Nephron (organoid): Measurements from ENCODE around the gene TRIM66.

ENCODE experiments used
- H3K27ac Mint-ChIP-seq, 3 experiments: 2 replicates each; pipeline ENCODE4 v1.8.0; 2020; ENCODE audit warnings: mixed read lengths in 3 of 3, mild to moderate bottlenecking in 2 of 3, moderate library complexity in 1 of 3
- H3K27me3 Mint-ChIP-seq: 2 replicates; pipeline ENCODE4 v1.8.0; 2021; ENCODE audit warnings: low read depth, mild to moderate bottlenecking, moderate library complexity, mixed read lengths
- H3K36me3 Mint-ChIP-seq: 2 replicates; pipeline ENCODE4 v1.8.0; 2020; ENCODE audit warnings: low read depth, mixed read lengths
- H3K4me1 Mint-ChIP-seq: 2 replicates; pipeline ENCODE4 v1.8.0; 2020; ENCODE audit warnings: mixed read lengths
- H3K4me3 Mint-ChIP-seq, 3 experiments: 2 replicates each; pipeline ENCODE4 v1.8.0; 2020; ENCODE audit warnings: mild to moderate bottlenecking in 3 of 3, mixed read lengths in 3 of 3, moderate library complexity in 2 of 3
- H3K9me3 Mint-ChIP-seq: 2 replicates; pipeline ENCODE4 v1.8.0; 2020; ENCODE audit warnings: mixed read lengths
- TF ChIP-seq, protein P1 (sequence below), 3 experiments: fragments of 200-600 bp; sonication (generic); IDR thresholded peaks; one replicate each; pipeline ENCODE4 v1.5.0; 2021; ENCODE audit warnings: antibody characterized with exemption in 3 of 3; ENCODE audit not compliant: unreplicated experiment in 3 of 3

The TRIM66 gene

GRCh38 chr11:8706673-8707432 lies 24.4 kb upstream of the TRIM66 start:
- Mint-ChIP-seq H3K4me1 (peaks cover 38% of the 10 kb centered on the region), H3K9me3 (no peaks in the 10 kb centered on the region), H3K27ac (peak overlapping the region in 2 of 3 experiments; percentile 57 to 98), H3K4me3 (no peak overlapping the region), H3K27me3 (no peaks in the 10 kb centered on the region), H3K36me3 (peaks cover 55% of the 10 kb centered on the region)
- TF ChIP-seq, protein P1, sequence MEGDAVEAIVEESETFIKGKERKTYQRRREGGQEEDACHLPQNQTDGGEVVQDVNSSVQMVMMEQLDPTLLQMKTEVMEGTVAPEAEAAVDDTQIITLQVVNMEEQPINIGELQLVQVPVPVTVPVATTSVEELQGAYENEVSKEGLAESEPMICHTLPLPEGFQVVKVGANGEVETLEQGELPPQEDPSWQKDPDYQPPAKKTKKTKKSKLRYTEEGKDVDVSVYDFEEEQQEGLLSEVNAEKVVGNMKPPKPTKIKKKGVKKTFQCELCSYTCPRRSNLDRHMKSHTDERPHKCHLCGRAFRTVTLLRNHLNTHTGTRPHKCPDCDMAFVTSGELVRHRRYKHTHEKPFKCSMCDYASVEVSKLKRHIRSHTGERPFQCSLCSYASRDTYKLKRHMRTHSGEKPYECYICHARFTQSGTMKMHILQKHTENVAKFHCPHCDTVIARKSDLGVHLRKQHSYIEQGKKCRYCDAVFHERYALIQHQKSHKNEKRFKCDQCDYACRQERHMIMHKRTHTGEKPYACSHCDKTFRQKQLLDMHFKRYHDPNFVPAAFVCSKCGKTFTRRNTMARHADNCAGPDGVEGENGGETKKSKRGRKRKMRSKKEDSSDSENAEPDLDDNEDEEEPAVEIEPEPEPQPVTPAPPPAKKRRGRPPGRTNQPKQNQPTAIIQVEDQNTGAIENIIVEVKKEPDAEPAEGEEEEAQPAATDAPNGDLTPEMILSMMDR (IDR thresholded peaks at IDR 0.05; ENCODE audit: unreplicated experiment in 3 of 3), result no peak

GRCh38 chr11:8705146-8705545 lies 22.7 kb upstream of the TRIM66 start:
- H3K27me3 Mint-ChIP-seq, result no peaks in the 10 kb centered on the region
- TF ChIP-seq, protein P1 (IDR thresholded peaks at IDR 0.05; ENCODE audit: unreplicated experiment in 3 of 3), result no peak
- H3K9me3 Mint-ChIP-seq, result no peaks in the 10 kb centered on the region
- H3K36me3 Mint-ChIP-seq, result peaks cover 45% of the 10 kb centered on the region
- H3K27ac Mint-ChIP-seq, result peak overlapping the region in 1 of 3 experiments; percentile 98
- H3K4me3 Mint-ChIP-seq, result no peak overlapping the region
- H3K4me1 Mint-ChIP-seq, result peaks cover 42% of the 10 kb centered on the region

DNA sequence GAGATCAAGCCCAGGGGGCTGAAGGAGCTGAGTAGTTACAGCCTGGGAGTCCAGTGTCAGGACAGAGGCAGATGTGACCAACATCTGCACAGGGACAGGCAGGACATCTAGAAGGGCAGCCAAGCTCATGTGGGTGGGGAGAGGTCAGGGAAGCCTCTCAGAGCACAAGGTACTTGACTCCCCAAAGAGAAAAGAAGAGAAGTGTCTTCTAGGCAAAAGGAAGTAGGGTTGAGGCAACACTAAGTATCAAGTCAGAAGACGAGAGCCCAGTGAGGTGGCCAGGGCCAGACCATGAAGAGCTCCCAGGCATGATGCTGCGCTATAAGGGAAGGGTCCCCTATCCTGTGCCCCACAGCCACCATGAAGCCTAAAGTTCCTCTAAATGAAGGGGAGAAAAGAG lies 21.7 kb upstream of the TRIM66 start:
- Mint-ChIP-seq H3K27me3 (no peaks in the 10 kb centered on the region), H3K4me3 (no peak overlapping the region), H3K36me3 (peaks cover 48% of the 10 kb centered on the region), H3K4me1 (peaks cover 42% of the 10 kb centered on the region), H3K9me3 (no peaks in the 10 kb centered on the region), H3K27ac (peak overlapping the region in 1 of 3 experiments; percentile 40)
- TF ChIP-seq, protein P1 (IDR thresholded peaks at IDR 0.05; ENCODE audit: unreplicated experiment in 3 of 3), result no peak

- no peaks in the 10 kb centered on the region for H3K27me3 Mint-ChIP-seq
- H3K4me1 Mint-ChIP-seq, result peaks cover 34% of the 10 kb centered on the region
- H3K27ac Mint-ChIP-seq, result peak overlapping the region in 1 of 3 experiments; percentile 17
- H3K4me3 Mint-ChIP-seq, result no peak overlapping the region
- TF ChIP-seq, protein P1 (IDR thresholded peaks at IDR 0.05; ENCODE audit: unreplicated experiment in 3 of 3), result no peak
- H3K9me3 Mint-ChIP-seq, result no peaks in the 10 kb centered on the region
- H3K36me3 Mint-ChIP-seq, result peaks cover 60% of the 10 kb centered on the region
Measured at GRCh38 chr11:8702598-8702915, 20.1 kb upstream of the TRIM66 start.

- Mint-ChIP-seq H3K27me3 (no peaks in the 10 kb centered on the region), H3K4me1 (peaks cover 33% of the 10 kb centered on the region), H3K36me3 (peaks cover 64% of the 10 kb centered on the region), H3K4me3 (no peak overlapping the region), H3K27ac (peak overlapping the region in 2 of 3 experiments; percentile 17 to 54), H3K9me3 (no peaks in the 10 kb centered on the region)
- TF ChIP-seq, protein P1 (IDR thresholded peaks at IDR 0.05; ENCODE audit: unreplicated experiment in 3 of 3), result no peak
Measured at GRCh38 chr11:8701891-8702597, 19.6 kb upstream of the TRIM66 start.
